ENCODE data around the gene HES4.
A peak's percentile ranks its signal among the peaks of the same experiment; 100 is the strongest.

Gene HES4

DNA sequence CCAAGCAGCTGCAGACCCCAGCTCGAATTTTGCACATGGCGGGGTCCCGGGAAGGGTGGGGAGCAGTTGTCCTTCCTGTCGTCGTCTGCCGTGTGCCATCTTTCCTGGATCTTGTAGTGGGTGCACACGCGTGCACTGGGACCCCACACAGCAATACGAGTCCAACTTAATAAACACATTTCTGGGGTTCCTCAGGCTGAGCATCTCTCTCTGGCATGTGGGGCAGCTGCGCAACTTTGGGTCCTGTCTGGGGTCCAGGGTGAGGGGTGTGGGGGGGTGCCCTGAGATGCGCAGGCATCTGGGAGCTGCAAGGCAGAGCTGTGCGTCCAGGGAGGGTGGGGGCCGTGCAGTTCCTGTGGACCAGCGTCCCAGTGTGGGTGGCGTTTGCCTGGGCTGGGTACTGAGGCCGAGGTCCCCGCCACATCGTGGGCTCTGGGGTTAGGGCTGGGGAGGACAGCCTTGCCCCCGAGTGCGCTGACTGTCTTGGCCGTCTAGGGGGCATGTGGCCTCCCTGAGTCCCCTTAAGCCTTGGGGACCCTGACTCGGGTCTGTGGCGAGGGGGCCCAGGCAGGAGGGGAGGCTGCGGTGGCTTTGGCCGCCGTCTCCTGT is 34.3 kb downstream of the HES4 start:
- DNase-seq (ENCODE audit: low read depth), result no peak
- H3K9me3 ChIP-seq (ENCODE audit: control insufficient read depth, low read length), result no peaks in the 10 kb centered on the region
- H3K4me1 ChIP-seq (ENCODE audit: control insufficient read depth, insufficient read depth, low read length), result no peaks in the 10 kb centered on the region
- no peaks in the 10 kb centered on the region for H3K36me3 ChIP-seq (ENCODE audit: control insufficient read depth, insufficient read depth, low read length, severe bottlenecking)
- no peak overlapping the region for H3K4me3 ChIP-seq (ENCODE audit: low read length)
- no peak overlapping the region for H3K9ac ChIP-seq (ENCODE audit: low read length)
- peaks cover 22% of the 10 kb centered on the region for H3K27me3 ChIP-seq (replicated peaks; ENCODE audit: control insufficient read depth, insufficient read depth, low read length)

DNA sequence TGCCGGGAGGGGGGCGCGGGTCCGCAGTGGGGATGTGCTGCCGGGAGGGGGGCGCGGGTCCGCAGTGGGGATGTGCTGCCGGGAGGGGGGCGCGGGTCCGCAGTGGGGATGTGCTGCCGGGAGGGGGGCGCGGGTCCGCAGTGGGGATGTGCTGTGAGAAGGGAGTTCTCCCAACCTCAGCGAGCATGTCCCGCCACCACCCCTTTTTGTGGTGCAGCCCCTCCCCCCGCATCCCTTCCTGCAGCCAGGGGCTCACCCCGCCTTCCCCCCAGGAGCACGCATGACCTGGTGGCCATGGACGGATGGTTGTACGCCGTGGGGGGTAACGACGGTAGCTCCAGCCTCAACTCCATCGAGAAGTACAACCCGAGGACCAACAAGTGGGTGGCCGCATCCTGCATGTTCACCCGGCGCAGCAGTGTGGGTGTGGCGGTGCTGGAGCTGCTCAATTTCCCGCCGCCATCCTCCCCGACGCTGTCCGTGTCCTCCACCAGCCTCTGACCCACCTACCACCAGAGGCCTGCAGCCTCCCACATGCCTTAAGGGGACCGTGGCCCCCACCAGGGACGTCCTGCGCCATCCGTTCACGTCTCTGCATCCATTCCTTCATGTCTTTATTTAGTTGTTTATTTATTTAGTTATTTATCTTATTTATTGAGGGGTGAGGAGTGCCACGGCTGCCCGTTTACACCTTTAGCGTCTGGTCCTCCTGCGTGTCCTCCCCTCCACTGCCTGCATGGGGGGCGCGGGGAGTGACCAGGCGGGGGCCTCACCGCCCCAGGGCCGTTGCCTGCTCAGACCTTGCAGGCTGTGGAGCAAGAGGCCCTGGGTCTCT is 35.0 kb downstream of the HES4 start:
- H3K9ac ChIP-seq (ENCODE audit: low read length), result no peak overlapping the region
- no peak for DNase-seq (ENCODE audit: low read depth)
- no peaks in the 10 kb centered on the region for H3K4me1 ChIP-seq (ENCODE audit: control insufficient read depth, insufficient read depth, low read length)
- H3K9me3 ChIP-seq (ENCODE audit: control insufficient read depth, low read length), result no peaks in the 10 kb centered on the region
- peaks cover 15% of the 10 kb centered on the region for H3K27me3 ChIP-seq (replicated peaks; ENCODE audit: control insufficient read depth, insufficient read depth, low read length)
- H3K36me3 ChIP-seq (ENCODE audit: control insufficient read depth, insufficient read depth, low read length, severe bottlenecking), result no peaks in the 10 kb centered on the region
- no peak overlapping the region for H3K4me3 ChIP-seq (ENCODE audit: low read length)

DNA sequence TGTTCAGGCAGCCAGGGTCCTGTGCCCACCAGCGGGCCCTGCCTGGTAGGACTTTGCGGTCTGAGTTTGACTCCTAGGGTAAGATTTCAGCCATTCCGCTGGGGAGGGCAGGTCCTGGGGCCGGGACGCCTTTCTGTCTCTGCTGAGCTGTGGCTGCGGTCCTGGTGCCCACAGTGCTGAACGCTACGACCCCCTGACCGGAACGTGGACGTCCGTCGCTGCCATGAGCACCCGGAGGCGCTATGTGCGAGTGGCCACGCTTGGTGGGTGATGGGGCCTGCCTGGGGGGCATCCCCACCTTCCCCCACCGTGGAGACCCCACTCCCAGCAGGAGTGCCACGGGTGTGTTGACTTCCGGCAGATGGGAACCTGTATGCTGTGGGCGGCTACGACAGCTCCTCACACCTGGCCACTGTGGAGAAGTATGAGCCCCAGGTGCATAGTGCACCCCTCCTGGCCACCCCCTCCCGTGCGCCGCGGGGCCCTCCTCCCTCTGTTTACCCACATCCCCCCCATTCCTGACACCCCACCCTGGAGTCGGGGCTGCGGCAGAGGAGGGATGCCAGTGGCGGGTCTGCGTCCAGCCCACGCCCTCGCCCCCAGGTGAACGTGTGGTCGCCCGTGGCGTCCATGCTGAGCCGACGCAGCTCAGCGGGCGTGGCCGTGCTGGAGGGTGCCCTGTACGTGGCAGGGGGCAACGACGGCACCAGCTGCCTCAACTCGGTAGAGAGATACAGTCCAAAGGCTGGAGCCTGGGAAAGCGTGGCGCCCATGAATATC is 36.0 kb downstream of the HES4 start:
- H3K4me1 ChIP-seq (ENCODE audit: control insufficient read depth, insufficient read depth, low read length), result no peaks in the 10 kb centered on the region
- no peak for DNase-seq (ENCODE audit: low read depth)
- H3K27me3 ChIP-seq (replicated peaks; ENCODE audit: control insufficient read depth, insufficient read depth, low read length), result peaks cover 15% of the 10 kb centered on the region
- no peaks in the 10 kb centered on the region for H3K9me3 ChIP-seq (ENCODE audit: control insufficient read depth, low read length)
- no peak overlapping the region for H3K4me3 ChIP-seq (ENCODE audit: low read length)
- no peaks in the 10 kb centered on the region for H3K36me3 ChIP-seq (ENCODE audit: control insufficient read depth, insufficient read depth, low read length, severe bottlenecking)
- no peak overlapping the region for H3K9ac ChIP-seq (ENCODE audit: low read length)

DNA sequence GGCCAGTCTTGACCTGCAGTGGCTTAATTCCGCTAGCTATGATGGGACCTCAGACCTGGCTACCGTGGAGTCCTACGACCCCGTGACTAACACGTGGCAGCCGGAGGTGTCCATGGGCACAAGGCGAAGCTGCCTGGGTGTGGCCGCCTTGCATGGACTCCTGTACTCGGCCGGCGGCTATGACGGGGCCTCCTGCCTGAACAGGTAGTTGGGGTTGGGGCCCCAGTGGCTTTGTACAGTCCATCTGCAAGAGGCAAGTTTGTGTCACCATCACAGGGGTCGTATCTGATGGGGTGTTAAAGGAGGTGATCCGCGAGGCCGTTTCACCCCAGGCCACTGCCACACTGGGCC is 36.6 kb downstream of the HES4 start:
- DNase-seq (ENCODE audit: low read depth), result no peak
- Histone ChIP-seq H3K27me3 (replicated peaks; ENCODE audit: control insufficient read depth, insufficient read depth, low read length) (peaks cover 9% of the 10 kb centered on the region), H3K4me3 (ENCODE audit: low read length) (no peak overlapping the region), H3K9ac (ENCODE audit: low read length) (no peak overlapping the region), H3K4me1 (ENCODE audit: control insufficient read depth, insufficient read depth, low read length) (no peaks in the 10 kb centered on the region), H3K9me3 (ENCODE audit: control insufficient read depth, low read length) (no peaks in the 10 kb centered on the region), H3K36me3 (ENCODE audit: control insufficient read depth, insufficient read depth, low read length, severe bottlenecking) (no peaks in the 10 kb centered on the region)

DNA sequence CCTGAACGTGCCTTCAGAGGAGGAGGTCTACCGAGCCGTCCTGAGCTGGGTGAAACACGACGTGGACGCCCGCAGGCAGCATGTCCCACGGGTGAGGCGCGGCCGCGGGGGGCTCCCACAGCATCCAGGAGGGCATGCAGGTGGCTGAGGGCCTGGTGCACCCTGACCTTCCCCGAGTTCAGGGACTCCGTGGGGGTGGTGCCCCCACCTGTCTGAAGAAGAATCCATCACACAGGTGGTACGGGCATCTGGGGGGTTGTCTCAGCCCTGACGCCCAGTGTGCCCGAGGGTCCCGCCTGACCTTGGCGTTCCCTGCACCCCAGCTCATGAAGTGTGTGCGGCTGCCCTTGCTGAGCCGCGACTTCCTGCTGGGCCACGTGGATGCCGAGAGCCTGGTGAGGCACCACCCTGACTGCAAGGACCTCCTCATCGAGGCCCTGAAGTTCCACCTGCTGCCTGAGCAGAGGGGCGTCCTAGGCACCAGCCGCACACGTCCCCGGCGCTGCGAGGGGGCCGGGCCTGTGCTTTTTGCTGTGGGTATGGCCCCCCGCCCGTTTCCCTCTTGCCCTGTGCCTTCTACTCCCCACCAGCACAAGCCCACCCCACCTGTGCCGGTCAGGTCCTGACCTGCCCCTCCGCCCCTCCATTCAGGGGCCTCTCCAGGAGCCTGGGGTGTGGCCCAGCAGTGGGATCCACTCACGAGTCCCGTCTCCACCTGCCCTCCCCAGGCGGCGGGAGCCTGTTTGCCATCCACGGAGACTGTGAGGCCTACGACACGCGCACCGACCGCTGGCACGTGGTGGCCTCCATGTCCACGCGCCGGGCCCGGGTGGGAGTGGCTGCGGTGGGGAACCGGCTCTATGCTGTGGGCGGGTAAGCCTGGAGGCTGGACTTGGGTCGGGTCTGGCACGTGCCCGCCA is 37.3 kb downstream of the HES4 start:
- Histone ChIP-seq H3K36me3 (ENCODE audit: control insufficient read depth, insufficient read depth, low read length, severe bottlenecking) (no peaks in the 10 kb centered on the region), H3K4me3 (ENCODE audit: low read length) (no peak overlapping the region), H3K9me3 (ENCODE audit: control insufficient read depth, low read length) (no peaks in the 10 kb centered on the region), H3K4me1 (ENCODE audit: control insufficient read depth, insufficient read depth, low read length) (peaks cover 3% of the 10 kb centered on the region), H3K27me3 (replicated peaks; ENCODE audit: control insufficient read depth, insufficient read depth, low read length) (peaks cover 3% of the 10 kb centered on the region), H3K9ac (ENCODE audit: low read length) (no peak overlapping the region)
- DNase-seq (ENCODE audit: low read depth), result no peak

DNA sequence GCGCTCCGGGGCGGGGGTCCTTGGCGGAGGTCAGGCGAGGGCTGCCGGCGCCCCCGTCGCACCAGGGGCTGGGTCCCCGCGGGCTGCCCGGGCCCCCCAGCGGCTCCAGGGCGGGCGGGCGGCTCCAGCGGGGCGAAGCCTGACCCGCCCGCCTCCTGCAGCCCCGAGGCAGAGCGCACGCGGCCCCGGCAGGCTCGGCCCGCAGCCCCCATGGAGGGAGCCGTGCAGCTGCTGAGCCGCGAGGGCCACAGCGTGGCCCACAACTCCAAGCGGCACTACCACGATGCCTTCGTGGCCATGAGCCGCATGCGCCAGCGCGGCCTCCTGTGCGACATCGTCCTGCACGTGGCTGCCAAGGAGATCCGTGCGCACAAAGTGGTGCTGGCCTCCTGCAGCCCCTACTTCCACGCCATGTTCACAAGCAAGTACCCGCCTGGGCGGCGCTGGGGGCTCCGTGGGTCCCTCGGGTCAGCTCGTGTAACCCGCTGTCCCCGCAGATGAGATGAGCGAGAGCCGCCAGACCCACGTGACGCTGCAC is 38.7 kb downstream of the HES4 start:
- Histone ChIP-seq H3K9ac (ENCODE audit: low read length) (peak overlapping the region; percentile 60), H3K9me3 (ENCODE audit: control insufficient read depth, low read length) (no peaks in the 10 kb centered on the region), H3K36me3 (ENCODE audit: control insufficient read depth, insufficient read depth, low read length, severe bottlenecking) (peaks cover 9% of the 10 kb centered on the region), H3K4me3 (ENCODE audit: low read length) (peak overlapping the region; percentile 75), H3K4me1 (ENCODE audit: control insufficient read depth, insufficient read depth, low read length) (peaks cover 7% of the 10 kb centered on the region), H3K27me3 (replicated peaks; ENCODE audit: control insufficient read depth, insufficient read depth, low read length) (no peaks in the 10 kb centered on the region)
- DNase-seq (ENCODE audit: low read depth), result no peak

DNA sequence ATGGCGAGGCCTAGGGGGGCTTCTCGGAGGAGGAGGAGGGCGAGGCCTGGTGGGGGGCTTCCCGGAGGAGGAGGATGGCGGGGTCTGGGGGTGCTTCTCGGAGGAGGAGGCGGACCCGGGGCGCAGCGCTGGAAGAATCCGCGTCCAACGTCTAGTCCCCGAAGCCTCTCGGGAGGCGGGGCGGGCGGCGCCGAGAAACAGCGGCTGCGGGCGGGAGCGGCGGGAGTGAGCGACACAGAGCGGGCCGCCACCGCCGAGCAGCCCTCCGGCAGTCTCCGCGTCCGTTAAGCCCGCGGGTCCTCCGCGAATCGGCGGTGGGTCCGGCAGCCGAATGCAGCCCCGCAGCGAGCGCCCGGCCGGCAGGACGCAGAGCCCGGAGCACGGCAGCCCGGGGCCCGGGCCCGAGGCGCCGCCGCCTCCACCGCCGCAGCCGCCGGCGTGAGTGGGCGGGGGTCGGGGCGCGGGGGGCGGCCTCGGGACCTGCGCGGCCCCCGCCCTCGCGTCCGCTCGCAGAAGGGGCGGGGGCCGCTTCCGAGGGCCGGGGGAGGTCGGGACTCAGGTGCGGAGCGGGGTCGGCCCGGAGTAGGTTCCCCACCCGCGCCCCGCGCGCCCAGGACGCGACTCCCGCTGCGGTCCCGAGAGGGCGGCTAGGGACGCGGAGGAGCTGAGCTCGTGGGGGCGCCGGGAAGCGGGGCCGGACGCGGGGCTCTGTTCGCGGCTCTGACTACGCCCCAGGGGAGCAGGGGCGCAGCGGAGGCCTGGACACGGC is 39.4 kb downstream of the HES4 start, which contains the start of gene KLHL17:
Gene KLHL17 (plus strand): TSS at position 222 of the 769 bp plus-strand sequence. CDS start 110 bp downstream, at position 332.
- H3K9me3 ChIP-seq (ENCODE audit: control insufficient read depth, low read length), result no peaks in the 10 kb centered on the region
- H3K4me3 ChIP-seq (ENCODE audit: low read length), result peak within 1 kb of the TSS; percentile 75
- peak; percentile 88 for DNase-seq (ENCODE audit: low read depth)
- H3K9ac ChIP-seq (ENCODE audit: low read length), result peak within 1 kb of the TSS; percentile 60
- peaks cover 7% of the 10 kb centered on the region for H3K4me1 ChIP-seq (ENCODE audit: control insufficient read depth, insufficient read depth, low read length)
- H3K36me3 ChIP-seq (ENCODE audit: control insufficient read depth, insufficient read depth, low read length, severe bottlenecking), result peaks cover 16% of the 10 kb centered on the region
- no peaks in the 10 kb centered on the region for H3K27me3 ChIP-seq (replicated peaks; ENCODE audit: control insufficient read depth, insufficient read depth, low read length)

DNA sequence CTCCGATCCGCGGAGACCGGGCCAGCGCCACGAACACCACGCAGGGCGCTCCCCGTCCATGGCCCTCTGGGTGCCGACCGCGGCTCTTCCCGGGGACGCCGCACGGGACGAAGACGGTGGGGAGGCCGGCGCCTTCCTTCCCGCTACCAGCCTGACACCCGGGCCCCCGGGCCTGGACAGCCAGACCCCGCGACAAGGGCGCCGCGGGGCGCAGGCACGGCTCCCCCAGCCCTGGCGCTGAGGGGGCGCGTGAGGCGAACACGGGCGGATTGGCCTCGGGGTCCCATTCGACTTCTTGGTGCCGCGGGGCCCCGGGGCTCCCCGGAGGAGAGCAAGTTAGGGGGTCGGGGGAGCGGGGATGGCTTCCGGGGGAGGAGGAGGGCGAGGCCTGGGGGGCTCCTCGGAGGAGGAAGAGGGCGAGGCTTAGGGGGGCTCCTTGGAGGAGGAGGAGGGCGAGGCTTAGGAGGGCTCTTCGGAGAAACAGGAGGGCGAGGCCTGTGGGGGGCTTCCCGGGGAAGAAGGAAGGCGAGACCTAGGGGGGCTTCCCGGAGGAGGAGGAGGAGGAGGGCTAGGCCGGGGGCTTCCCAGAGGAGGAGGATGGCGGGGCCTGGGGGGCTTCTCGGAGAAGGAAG is 40.0 kb downstream of the HES4 start:
- Histone ChIP-seq H3K36me3 (ENCODE audit: control insufficient read depth, insufficient read depth, low read length, severe bottlenecking) (peaks cover 23% of the 10 kb centered on the region), H3K27me3 (replicated peaks; ENCODE audit: control insufficient read depth, insufficient read depth, low read length) (no peaks in the 10 kb centered on the region), H3K4me1 (ENCODE audit: control insufficient read depth, insufficient read depth, low read length) (peaks cover 7% of the 10 kb centered on the region), H3K9ac (ENCODE audit: low read length) (peak overlapping the region; percentile 60), H3K4me3 (ENCODE audit: low read length) (peak overlapping the region; percentile 75), H3K9me3 (ENCODE audit: control insufficient read depth, low read length) (no peaks in the 10 kb centered on the region)
- no peak for DNase-seq (ENCODE audit: low read depth)

DNA sequence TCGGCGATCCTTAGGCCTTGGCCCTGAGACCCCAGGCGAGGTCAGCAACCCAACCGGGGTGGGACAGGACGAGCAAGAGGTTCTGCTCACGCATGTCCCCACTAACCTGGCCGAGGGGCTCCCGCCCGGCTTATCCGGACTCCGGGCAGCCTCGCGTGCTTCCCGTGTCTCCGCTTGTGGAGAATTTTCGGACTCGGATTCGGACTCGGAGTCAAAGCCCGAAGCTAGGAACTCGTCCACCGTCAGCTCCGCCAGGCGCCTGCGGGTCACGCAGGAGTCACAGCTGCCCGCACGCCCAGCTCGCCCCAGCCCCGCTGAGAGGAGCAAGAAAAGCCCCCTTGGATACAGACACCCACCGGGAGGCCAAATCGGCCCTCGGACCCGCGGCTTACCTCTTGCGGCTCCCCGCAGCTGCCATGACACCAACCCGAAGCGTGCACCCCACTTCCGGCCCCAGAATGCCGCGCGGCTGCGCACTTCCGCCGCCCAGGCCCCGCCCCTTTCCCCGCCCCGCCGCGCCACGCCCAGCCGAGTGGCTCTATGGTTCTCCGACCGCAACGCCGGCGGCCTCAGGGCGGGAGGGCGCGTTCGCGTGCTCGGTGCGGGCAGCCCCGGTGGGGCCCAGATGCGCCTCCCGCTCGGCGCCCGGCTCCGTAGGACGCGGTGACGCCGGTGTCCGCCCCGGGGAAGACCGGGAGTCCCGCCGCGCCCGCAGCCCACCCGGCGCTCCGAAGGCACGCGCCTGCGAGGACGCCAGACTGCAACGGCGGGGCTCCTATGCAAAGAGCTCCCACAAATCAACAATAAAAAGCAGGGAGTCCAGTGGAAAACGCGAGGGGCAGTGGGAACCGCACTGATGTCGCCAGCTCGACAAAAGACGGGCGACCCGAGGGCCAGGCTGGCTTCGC is 40.8 kb downstream of the HES4 start, which contains the start of gene NOC2L:
Gene NOC2L (minus strand): TSS at position 434 of the 908 bp plus-strand sequence. CDS start 16 bp downstream, at position 418.
- Histone ChIP-seq H3K36me3 (ENCODE audit: control insufficient read depth, insufficient read depth, low read length, severe bottlenecking) (peaks cover 31% of the 10 kb centered on the region), H3K27me3 (replicated peaks; ENCODE audit: control insufficient read depth, insufficient read depth, low read length) (no peaks in the 10 kb centered on the region)
- DNase-seq (ENCODE audit: low read depth), result peak; percentile 96

More for the DNA sequence above, 40.8 kb downstream of the HES4 start, which contains the start of gene NOC2L:
- Histone ChIP-seq H3K4me3 (ENCODE audit: low read length) (peak within 1 kb of the TSS; percentile 94), H3K9me3 (ENCODE audit: control insufficient read depth, low read length) (no peaks in the 10 kb centered on the region), H3K4me1 (ENCODE audit: control insufficient read depth, insufficient read depth, low read length) (peaks cover 7% of the 10 kb centered on the region), H3K9ac (ENCODE audit: low read length) (peak within 1 kb of the TSS; percentile 94)

All from adipocyte (in vitro differentiated cells).